NCI-H82 (cell line): ENCODE results near the gene ZNF280A.

Experiments used
- DNase-seq: peaks from one replicate; lab custom pipeline; 2025; lab: John Stamatoyannopoulos, UW

The ZNF280A gene, protein sequence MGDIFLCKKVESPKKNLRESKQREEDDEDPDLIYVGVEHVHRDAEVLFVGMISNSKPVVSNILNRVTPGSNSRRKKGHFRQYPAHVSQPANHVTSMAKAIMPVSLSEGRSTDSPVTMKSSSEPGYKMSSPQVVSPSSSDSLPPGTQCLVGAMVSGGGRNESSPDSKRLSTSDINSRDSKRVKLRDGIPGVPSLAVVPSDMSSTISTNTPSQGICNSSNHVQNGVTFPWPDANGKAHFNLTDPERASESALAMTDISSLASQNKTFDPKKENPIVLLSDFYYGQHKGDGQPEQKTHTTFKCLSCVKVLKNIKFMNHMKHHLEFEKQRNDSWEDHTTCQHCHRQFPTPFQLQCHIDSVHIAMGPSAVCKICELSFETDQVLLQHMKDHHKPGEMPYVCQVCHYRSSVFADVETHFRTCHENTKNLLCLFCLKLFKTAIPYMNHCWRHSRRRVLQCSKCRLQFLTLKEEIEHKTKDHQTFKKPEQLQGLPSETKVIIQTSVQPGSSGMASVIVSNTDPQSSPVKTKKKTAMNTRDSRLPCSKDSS

GRCh38 chr22:22520020-22520656, at the start of gene ZNF280A:
TSS of gene ZNF280A (minus strand) at chr22:22520270. CDS start at chr22:22515630, 4,640 bp downstream.
- DNase-seq, result peak; percentile 69

DNA sequence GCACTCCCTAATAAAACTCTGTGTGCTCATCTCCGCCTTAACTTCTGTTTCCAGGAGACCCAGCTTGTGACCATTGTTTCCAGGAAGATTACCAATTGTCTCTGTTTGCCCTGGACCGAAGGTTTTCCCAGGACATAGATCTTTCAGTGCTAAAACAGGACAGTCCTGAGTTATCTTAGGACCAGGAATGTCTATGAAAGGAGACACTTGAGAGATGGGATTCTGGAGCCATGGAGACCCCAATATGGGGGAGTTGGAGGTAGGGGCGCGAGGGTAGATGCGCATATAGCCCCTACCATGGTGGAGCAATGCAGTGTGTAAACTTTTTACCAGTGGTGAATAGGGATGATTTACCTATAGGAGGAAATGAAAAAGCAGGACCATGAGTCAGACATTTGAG, 49.1 kb upstream of the ZNF280A start:
- DNase-seq, result no peak

GRCh38 chr22:22565981-22566380, 45.9 kb upstream of the ZNF280A start:
- no peak for DNase-seq

- DNase-seq, result peak; percentile 98
Measured at GRCh38 chr22:22558972-22559603, 39.0 kb upstream of the ZNF280A start, which contains the start of gene PRAME. TSS of gene PRAME (minus strand) at chr22:22559265. CDS start at chr22:22556832, 2,433 bp downstream.

DNA sequence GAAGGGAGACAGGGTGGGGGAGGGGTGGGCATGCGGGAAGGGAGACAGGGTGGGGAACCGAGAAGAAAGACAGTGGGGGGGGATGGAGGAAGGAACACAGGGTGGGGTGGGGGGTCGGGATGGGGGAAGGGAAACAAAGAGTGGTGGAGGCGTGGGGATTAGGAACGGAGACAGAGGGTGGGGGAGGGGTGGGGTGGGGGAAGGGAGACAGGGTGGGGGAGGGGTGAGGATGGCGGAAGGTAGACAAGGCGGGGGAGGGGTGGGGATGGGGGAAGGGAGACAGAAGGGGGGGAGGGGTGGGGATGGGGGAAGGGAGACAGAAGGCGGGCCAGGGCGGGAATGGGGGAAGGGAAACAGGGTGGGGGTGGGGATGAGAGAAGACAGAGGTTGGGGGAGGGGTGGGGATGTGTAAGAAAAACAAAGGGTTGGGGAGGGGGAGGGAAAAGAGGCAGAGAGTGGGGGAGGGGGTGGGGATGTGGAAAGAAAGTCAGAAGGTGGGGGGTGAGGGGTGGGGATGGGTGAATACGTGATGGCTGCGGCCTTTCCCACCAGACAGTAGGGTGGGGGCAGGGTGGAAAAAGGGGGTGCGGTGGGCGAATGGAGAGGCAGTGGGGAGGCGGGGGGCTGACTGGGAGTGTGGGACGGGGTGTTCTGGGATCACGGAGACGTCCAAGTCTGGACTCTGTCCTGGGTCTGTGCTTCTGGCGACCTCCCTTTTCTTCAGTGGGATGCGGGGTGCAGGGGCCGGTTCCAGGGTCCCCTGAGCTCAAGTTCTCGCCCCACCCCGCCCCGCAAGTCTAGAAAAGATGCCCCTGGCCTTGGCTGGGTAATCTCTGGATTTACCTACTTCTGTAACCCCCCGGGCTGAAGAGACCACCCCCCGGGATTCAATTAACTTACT, 38.3 kb upstream of the ZNF280A start:
- DNase-seq, result peak; percentile 92

GRCh38 chr22:22556995-22557925, 37.2 kb upstream of the ZNF280A start:
- DNase-seq, result peak; percentile 92

DNA sequence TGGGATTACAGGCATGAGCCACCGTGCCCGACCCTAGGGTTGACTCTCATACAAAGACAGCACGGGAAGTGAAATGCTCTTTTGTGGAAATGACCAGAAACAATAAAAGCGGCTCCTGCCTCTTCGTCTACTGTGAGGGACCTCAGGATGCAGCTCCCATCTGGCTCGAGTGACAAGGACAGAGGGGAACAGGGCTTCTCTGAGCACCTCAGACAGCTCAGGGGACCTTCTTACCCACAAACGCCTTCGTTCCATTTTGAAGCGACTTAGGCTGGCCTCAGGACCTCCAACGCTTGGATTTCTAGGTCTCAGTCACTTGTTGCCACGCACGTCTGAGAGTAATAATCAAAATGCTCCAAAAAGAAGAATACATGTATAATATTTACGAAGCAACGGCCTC, 36.5 kb upstream of the ZNF280A start:
- peak; percentile 32 for DNase-seq

DNA sequence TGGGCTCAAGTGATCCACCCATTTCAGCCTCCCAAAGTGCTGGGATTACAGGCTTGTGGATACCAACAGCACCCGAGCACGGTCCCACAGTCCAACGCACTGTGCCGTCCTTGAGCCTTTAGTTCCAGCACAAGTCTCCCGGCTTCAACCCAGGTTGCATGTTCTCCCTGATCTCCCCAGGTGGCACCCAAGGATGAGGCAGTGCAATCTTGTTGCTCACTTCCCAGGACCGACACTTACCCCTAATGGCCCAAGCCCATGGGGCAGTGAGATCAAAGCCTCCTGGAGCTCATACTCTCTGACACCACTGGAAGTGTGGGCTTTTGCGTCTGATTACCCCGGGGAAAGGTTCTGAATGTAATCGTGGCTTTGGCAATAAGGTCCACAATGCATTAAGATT, 35.5 kb upstream of the ZNF280A start:
- peak; percentile 17 for DNase-seq

DNA sequence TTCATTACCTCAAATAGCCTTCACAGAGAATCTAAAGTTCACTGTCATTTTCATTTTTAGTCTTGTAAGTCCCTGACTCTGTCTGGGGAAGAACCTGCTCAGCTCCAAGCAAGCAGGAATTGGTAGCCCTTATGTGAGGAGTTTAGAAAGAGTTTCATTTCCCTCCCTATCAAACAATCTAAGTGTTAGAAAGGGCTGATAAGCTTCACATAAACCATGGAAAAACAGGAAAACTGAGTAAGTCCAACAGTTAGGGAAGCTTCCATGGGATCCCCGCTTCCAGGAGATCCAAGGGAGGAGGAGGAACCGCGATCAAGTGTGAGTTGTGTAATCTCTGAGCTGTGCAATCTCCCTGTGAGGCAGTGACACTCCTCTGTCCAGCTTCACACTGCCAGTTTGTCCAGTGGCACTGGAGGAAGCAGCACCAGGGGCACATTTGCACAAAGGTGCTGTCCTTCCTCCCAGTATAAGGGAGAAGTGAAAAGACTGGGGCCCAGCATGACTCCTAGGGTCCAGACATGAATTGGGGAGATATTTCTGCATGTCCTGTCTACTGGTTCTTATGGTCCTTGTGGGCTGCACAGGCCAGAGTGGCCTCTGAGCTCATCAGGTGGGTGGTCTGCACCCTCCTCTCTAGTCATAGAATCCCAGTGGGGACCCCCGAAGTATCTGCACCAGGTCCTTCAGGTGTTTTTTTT, 34.7 kb upstream of the ZNF280A start:
- no peak for DNase-seq

- peak; percentile 53 for DNase-seq
Measured at GRCh38 chr22:22553735-22554586, 33.9 kb upstream of the ZNF280A start.

DNA sequence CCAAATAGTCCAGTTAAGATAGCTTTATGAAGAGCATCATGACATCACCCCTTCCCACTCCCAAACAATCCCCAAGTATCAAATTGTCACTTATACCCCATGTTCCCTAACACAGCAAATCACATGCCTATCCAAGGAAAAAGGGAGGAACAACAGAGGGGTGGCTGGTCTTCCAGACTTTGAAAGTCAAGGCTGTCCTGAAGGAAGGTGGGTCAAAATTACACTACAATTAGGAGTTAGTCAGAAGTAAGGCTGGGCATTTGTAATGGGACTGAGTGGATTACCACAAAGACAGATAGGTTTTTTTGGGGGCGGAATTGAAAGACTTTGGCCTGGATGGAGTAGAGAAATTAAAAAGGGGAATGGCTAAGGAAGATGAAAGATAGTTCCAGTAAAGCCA, 33.1 kb upstream of the ZNF280A start:
- no peak for DNase-seq

DNA sequence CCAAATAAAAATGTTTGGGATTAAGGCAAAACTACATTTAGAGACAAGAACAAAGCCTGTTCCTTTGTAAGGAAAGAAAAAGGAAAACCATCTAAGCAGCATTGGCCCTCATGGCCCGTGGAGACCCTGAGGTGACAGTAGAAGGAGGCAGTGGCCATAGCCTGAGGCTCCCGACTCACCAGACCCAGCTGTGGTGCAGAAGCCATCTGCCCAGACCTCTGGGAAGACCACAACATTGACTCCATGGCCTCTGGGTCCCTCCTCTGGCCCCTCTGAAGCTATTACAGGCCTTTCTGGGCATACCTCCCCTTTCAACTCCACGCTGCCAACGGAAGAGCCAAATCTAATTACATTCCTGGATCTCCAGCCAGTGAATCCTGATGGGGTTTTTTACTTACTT, 32.6 kb upstream of the ZNF280A start:
- peak; percentile 75 for DNase-seq

GRCh38 chr22:22550789-22551434, 30.8 kb upstream of the ZNF280A start:
- DNase-seq, result no peak

DNA sequence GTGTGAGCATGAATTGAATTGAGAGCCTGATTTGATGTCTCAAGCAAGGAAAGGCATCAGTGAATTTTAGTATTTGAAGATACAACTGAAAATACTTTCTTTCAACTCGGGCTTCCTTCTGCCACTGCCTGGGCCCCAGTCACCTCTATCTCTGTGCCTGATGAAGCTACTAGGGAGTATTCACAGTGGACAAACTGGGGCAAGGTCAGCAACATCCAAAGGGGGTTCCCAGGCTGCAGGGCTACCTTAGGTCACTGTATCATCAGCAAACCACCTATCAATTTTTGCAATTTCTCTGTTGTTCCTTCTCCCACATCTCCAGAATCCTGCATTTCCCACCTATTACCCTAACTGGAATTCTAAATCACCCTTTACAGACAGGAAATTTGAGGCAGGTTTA, 28.8 kb upstream of the ZNF280A start:
- no peak for DNase-seq

DNA sequence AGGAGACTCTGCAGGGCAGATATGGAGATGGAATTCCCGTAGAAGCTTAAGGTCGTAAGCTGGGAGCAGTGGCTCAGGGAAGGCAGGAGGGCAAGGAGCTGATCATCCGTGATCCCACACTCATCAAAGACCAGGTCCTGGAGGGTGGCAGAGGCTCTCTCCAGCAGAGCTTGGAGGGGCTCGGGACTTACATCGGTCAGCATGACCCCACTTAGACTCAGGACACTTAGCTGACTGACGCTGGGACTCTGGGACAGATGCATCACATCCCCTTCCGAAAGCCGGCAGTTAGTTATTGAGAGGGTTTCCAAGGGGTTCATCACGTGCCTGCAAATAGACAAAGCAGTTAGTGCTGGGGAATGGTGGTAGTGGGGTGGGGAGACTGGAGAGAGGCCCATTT, 28.2 kb upstream of the ZNF280A start:
- peak; percentile 7 for DNase-seq

- DNase-seq, result no peak
Measured at GRCh38 chr22:22547692-22548300, 27.7 kb upstream of the ZNF280A start.

- peak; percentile 24 for DNase-seq
Measured at GRCh38 chr22:22547226-22547625, 27.2 kb upstream of the ZNF280A start.

DNA sequence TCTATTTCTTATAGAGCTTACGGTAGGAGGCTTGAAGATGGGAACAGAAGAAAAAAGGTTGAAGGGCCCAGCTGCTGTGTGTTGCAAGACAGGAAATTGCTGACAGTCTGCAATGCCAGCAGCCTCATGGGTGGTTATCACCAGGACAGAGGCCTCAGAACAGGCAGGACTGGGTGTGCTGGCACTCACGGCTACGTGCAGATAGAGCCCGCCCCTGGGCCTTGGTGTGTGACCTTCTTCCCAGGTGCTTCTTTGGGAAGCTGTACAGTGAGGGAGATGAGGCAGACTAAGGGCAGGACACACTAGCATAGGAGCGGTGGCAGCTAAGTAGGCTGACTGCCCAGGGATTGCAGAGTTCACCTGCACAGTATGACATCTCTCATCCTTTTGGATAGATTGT, 26.4 kb upstream of the ZNF280A start:
- no peak for DNase-seq
